ENCODE measurements around the gene QPCT. TPM values are rescaled to one million over a fixed set of nuclear protein-coding genes. Genes with fewer than 3 reads are reported as not detected.

The QPCT gene
- polyA plus RNA-seq, 1 experiment: 15.9 TPM

DNA sequence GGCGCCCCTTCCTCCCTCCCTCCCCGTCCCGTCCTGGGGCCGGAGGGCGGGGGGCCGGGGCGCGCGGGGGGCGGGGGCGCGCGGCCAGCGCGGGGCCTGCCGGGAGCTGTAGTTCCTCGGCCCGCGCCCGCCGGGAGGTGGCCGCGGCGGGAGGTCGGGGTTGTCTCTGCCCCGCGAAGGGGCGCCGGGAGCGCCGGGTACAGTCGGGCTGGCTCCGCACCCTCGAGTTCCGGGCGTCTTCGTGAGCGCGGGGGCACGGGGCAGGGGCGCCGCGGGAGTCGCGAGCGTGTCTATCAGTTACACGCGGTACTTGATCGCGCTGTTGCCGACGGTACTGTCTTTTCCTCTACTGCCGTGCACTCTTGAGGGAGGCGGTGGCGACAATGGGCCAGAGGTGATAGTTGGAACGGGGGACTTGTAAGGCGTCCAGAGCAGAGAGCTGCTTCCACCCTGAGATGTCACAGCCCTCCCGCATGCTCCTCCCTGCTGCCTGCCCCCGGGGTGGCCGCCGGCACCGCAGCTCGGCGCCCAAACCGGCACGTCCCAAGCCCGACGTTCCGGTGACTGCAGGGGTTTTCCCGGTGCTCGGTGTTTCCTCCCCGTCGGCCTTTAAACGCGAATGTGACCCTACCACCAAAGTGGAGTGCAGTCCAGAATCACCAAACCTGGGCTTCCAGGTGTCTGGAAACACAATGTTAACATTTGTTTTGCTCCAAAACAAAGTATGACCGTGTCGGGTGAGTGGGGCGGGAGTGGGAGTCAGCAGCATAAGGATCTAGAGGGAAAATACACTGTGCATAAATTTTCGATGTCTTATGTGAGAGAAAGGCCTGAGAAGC lies 19.4 kb upstream of the QPCT start, which contains the start of gene PRKD3:
TSS of gene PRKD3 (minus strand) at position 48 of the 839 bp plus-strand sequence. CDS start 8,309 bp downstream, outside the sequence.
- Histone ChIP-seq H3K4me3 (ENCODE audit: low read depth, low read length) (peak within 1 kb of the TSS; percentile 83), H3K27me3 (ENCODE audit: control insufficient read depth, insufficient read depth, low read length) (no peaks in the 10 kb centered on the region), H3K36me3 (ENCODE audit: control insufficient read depth, insufficient read depth, low read length) (no peaks in the 10 kb centered on the region)
- TF ChIP-seq, protein P1, sequence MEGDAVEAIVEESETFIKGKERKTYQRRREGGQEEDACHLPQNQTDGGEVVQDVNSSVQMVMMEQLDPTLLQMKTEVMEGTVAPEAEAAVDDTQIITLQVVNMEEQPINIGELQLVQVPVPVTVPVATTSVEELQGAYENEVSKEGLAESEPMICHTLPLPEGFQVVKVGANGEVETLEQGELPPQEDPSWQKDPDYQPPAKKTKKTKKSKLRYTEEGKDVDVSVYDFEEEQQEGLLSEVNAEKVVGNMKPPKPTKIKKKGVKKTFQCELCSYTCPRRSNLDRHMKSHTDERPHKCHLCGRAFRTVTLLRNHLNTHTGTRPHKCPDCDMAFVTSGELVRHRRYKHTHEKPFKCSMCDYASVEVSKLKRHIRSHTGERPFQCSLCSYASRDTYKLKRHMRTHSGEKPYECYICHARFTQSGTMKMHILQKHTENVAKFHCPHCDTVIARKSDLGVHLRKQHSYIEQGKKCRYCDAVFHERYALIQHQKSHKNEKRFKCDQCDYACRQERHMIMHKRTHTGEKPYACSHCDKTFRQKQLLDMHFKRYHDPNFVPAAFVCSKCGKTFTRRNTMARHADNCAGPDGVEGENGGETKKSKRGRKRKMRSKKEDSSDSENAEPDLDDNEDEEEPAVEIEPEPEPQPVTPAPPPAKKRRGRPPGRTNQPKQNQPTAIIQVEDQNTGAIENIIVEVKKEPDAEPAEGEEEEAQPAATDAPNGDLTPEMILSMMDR (IDR thresholded peaks at IDR 0.05; ENCODE audit: insufficient read depth, low read depth, low read length): no peak
- CTCF ChIA-PET: interaction anchor here (0.6 to 1.1 kb wide), 3 partner anchors 48 to 1052 kb away, joined by 3 read pairs; partner anchors contain the start of gene ATL2
- POLR2A ChIA-PET: no interaction called here
- no peak for DNase-seq (ENCODE audit: low read depth)

DNA sequence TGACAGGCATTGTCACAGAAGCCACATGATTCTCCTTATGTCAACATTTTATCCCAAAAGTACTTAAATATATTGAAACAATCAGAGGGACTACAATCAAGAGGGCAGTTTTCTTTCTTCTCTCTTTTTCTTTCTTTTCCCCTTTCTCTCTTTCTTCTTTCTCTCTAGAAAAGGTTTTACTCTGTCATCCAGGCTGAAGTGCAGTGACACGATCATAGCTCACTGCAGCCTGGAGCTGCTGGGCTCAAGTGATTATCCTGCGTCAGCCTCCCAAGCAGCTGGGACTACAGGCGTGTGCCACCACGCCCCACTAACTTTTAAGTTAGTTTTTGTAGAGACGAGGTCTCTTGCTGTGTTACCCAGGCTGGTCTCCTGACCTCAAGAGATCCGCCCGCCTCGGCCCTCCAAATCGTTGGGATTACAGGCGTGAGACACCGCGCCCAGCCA lies 18.8 kb upstream of the QPCT start:
- no peaks in the 10 kb centered on the region for H3K36me3 ChIP-seq (ENCODE audit: control insufficient read depth, insufficient read depth, low read length)
- DNase-seq (ENCODE audit: low read depth): no peak
- POLR2A ChIA-PET: no interaction called here
- no peaks in the 10 kb centered on the region for H3K27me3 ChIP-seq (ENCODE audit: control insufficient read depth, insufficient read depth, low read length)
- CTCF ChIA-PET: interaction anchor here (0.6 to 0.8 kb wide), 2 partner anchors 566 to 1051 kb away, joined by 3 read pairs; partner anchors contain the start of gene ATL2
- TF ChIP-seq, protein P1 (IDR thresholded peaks at IDR 0.05; ENCODE audit: insufficient read depth, low read depth, low read length): no peak
- H3K4me3 ChIP-seq (ENCODE audit: low read depth, low read length): no peak overlapping the region

DNA sequence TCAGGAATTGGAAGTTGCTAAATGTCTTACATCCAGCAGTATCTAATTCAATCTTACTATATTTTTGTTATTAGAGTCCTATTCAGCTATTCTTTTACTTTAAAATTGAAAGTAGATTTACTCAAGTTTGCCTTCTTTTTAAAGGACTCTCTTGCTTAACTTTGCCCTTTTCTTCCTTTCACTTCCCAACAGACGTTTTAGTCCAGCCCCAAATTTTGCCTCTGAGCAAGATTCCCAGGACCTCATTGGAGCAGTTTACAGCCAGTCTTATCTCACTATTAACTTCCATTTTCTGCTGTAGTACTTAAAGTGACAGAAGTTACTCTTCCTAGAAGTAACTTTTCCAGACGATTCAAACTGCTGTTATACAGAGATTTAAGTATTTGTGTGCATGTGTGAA lies 18.1 kb upstream of the QPCT start:
- Histone ChIP-seq H3K36me3 (ENCODE audit: control insufficient read depth, insufficient read depth, low read length) (no peaks in the 10 kb centered on the region), H3K27me3 (ENCODE audit: control insufficient read depth, insufficient read depth, low read length) (no peaks in the 10 kb centered on the region), H3K4me3 (ENCODE audit: low read depth, low read length) (no peak overlapping the region)
- ChIA-PET POLR2A (no interaction called here), CTCF (no interaction called here)
- peak; percentile 61 for DNase-seq (ENCODE audit: low read depth)
- TF ChIP-seq, protein P1 (IDR thresholded peaks at IDR 0.05; ENCODE audit: insufficient read depth, low read depth, low read length): no peak

DNA sequence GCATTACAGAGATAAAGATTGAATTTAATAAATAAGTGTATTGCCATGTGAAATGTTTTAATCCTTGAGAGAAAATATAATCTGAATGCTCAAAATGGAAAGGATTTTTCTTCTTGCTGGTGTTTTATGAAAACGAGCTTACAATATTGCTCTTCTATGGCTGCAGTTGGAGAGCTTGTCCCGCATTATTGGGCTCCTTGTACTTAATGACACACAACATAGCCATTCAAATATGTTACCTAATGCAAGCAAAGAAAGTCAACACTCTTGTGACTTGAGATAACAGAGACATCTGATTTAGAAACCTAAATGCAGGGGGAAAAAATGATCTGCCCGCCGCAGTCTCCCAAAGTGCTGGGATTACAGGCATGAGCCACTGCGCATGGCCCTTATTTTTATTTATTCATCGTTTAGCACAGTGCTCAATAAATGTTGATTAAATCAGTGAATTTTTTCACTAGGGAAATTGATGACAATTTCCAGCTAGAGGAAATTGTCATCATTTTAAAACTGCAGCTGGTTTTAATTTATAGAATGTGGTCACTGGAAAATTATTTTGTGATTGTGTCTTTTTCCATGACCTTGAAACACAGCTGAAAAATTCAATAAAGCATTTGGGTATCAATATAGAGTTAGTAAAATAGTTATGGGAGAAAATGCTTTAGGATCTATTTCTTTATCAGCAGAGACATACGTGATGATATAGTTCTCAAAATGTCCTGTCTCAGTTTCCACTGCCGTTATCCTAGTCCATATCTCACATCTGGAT lies 17.4 kb upstream of the QPCT start:
- Histone ChIP-seq H3K36me3 (ENCODE audit: control insufficient read depth, insufficient read depth, low read length) (no peaks in the 10 kb centered on the region), H3K4me3 (ENCODE audit: low read depth, low read length) (no peak overlapping the region), H3K27me3 (ENCODE audit: control insufficient read depth, insufficient read depth, low read length) (0 out of 2 replicates have a peak, but pooled peaks cover 1% of the 10 kb centered on the region)
- TF ChIP-seq, protein P1 (IDR thresholded peaks at IDR 0.05; ENCODE audit: insufficient read depth, low read depth, low read length): no peak
- DNase-seq (ENCODE audit: low read depth): no peak
- POLR2A ChIA-PET: interaction anchor here (0.6 kb wide), 1 partner anchor 170 kb away, joined by 6 read pairs; the partner anchor contains the start of gene EIF2AK2
- CTCF ChIA-PET: interaction anchor here (0.8 kb wide), 1 partner anchor 9 kb away, joined by 3 read pairs; no protein-coding TSS in a partner anchor

DNA sequence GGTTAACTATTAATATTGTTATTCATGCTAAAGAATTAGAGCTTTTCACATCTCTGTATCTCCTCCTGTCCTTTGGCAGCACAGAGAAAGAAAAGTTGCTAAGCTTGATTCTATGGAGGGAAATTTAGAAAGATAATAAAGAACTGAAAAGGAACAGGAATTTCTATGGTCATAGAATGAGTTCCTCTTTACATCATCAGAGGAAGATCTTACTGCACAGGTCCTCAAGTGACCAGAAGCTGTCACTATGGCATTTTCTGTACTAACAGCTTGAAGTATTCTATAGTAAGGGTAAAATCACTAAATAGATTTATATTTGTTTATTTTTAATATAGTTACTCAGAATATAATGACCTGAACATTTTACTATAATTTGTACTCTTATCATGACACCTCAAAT lies 13.7 kb upstream of the QPCT start:
- H3K27me3 ChIP-seq (ENCODE audit: control insufficient read depth, insufficient read depth, low read length): 0 out of 2 replicates have a peak, but pooled peaks cover 1% of the 10 kb centered on the region
- DNase-seq (ENCODE audit: low read depth): no peak
- ChIA-PET CTCF (no interaction called here), POLR2A (no interaction called here)
- H3K36me3 ChIP-seq (ENCODE audit: control insufficient read depth, insufficient read depth, low read length): no peaks in the 10 kb centered on the region
- no peak overlapping the region for H3K4me3 ChIP-seq (ENCODE audit: low read depth, low read length)
- TF ChIP-seq, protein P1 (IDR thresholded peaks at IDR 0.05; ENCODE audit: insufficient read depth, low read depth, low read length): no peak
